Coronary artery (tissue), 2 donors: ENCODE data around the gene KHDC1L.

ENCODE experiments used
- DNase-seq: peaks from one replicate; pipeline ENCODE4 v3.0.0-alpha.2; 2017; ENCODE audit warnings: low spot score
- H3K27ac ChIP-seq, 2 donors: fragments of 200-600 bp; sonication (generic); one replicate each; pipeline ENCODE4 v1.5.1; 2016 to 2019
- H3K4me3 ChIP-seq: fragments of 200-600 bp; sonication (generic); 2 replicates; pipeline ENCODE4 v1.5.1; 2016; ENCODE audit warnings: mild to moderate bottlenecking, moderate library complexity
- TF ChIP-seq, protein P1 (sequence below): fragments of 200-600 bp; sonication (generic); IDR thresholded peaks from one replicate; pipeline ENCODE4 v1.5.1; 2019; ENCODE audit warnings: antibody characterized with exemption

Gene KHDC1L

DNA sequence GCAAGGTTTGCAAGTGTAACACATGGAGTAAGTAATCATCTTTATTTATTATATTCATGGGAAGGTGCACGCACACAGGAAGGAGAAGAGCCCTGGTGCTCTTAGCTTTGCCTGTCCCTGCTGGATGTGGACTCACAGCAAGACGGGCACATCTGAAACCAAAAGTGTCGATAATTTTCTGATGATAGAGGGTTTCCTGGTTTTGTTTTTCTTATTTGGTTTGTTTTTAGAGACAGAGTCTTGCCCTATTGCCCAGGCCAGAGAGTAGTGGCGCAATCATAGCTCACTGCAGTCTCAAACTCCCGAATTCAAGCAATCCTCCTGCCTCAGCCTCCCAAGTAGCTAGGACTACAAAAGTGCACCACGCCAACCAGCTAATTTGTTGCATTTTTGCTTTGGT lies 7.8 kb upstream of the KHDC1L start:
- no peak for DNase-seq
- no peak overlapping the region for H3K4me3 ChIP-seq
- TF ChIP-seq, protein P1, sequence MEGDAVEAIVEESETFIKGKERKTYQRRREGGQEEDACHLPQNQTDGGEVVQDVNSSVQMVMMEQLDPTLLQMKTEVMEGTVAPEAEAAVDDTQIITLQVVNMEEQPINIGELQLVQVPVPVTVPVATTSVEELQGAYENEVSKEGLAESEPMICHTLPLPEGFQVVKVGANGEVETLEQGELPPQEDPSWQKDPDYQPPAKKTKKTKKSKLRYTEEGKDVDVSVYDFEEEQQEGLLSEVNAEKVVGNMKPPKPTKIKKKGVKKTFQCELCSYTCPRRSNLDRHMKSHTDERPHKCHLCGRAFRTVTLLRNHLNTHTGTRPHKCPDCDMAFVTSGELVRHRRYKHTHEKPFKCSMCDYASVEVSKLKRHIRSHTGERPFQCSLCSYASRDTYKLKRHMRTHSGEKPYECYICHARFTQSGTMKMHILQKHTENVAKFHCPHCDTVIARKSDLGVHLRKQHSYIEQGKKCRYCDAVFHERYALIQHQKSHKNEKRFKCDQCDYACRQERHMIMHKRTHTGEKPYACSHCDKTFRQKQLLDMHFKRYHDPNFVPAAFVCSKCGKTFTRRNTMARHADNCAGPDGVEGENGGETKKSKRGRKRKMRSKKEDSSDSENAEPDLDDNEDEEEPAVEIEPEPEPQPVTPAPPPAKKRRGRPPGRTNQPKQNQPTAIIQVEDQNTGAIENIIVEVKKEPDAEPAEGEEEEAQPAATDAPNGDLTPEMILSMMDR, result no peak
- no peak overlapping the region for H3K27ac ChIP-seq

DNA sequence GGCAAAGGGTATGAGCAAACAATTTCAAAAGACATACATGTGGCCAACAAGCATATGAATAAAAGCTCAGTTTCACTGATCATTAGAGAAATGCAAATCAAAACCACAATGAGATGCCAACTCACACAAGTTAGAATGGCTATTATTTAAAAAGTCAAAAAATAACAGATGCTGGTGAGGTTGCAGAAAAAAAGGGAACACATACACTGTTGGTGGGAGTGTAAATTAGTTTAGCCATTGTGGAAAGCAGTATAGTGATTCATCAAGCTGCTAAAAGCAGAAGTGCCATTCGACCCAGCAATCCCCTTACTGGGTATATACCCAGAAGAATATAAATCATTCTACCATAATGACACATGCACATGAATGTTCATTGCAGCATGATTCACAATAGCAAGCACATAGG lies 6.7 kb upstream of the KHDC1L start:
- Histone ChIP-seq H3K4me3 (no peak overlapping the region), H3K27ac (no peak overlapping the region)
- TF ChIP-seq, protein P1, result no peak
- DNase-seq, result no peak

DNA sequence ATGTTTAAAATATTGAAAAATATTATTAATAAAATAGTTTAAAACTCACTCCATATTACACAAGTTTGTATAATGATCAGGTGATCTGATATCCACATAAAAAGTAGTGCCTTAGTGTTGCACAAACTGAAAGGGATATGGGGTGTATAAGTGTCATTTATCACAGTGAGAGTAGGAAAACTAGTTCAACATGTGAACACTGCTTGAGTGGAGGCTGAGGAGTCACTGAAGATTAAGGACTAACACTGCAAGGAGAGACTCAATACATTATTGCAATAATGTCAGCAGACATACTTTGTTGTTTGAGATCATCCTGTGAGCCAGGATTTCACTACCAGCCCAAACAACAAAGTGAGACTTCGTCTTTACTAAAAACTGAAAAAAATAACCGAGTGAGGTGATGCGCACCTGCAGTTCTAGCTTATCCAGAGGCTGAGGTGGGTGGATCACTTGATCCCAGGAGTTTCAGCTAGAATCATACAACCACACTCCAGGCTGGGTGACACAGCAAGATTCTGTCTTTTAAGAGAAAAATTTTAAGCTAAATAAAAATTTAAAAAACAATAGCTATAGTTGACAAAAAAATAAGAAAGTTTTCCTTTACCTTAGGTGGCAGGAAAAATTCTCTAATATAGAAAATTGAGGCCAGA lies 2.4 kb upstream of the KHDC1L start:
- TF ChIP-seq, protein P1, result no peak
- no peak for DNase-seq
- H3K4me3 ChIP-seq, result no peak overlapping the region
- no peak overlapping the region for H3K27ac ChIP-seq

DNA sequence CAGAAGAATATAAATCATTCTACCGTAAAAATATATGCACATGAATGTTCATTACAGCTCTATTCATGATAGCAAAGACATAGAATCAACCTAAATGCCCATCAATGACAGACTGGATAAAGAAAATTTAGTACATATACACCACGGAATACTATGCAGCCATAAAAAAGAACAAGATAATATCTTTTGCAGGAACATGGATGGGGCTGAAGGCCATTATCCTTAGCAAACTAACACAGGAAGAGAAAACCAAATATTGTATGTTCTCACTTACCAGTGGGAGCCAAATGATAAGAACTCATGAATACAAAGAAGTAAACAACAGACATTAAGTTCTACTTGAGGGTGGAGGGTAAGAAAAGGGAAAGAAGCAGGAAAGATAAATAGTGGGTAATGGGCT lies 8.4 kb downstream of the KHDC1L start:
- TF ChIP-seq, protein P1, result no peak
- Histone ChIP-seq H3K4me3 (no peak overlapping the region), H3K27ac (no peak overlapping the region)
- no peak for DNase-seq

DNA sequence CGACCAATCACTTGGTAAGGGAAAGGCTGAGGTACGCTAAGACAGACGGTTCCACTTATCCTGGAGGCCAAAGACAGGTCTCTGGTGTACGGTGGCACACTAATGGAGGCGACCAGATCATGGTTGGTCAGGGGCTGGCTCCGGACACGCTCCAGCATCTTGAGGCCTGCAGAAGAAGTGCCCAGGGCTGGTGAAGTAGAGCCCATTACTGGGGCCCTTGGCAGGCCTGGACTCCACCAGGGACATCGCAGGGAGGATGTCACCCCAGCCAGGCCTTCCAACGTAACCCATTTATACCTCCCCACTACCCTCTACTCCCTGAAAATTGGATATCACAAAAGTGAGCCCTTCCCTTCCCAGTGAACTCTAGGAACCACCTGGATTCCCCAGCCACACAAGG lies 16.2 kb downstream of the KHDC1L start:
- no peak overlapping the region for H3K27ac ChIP-seq
- no peak for DNase-seq

DNA sequence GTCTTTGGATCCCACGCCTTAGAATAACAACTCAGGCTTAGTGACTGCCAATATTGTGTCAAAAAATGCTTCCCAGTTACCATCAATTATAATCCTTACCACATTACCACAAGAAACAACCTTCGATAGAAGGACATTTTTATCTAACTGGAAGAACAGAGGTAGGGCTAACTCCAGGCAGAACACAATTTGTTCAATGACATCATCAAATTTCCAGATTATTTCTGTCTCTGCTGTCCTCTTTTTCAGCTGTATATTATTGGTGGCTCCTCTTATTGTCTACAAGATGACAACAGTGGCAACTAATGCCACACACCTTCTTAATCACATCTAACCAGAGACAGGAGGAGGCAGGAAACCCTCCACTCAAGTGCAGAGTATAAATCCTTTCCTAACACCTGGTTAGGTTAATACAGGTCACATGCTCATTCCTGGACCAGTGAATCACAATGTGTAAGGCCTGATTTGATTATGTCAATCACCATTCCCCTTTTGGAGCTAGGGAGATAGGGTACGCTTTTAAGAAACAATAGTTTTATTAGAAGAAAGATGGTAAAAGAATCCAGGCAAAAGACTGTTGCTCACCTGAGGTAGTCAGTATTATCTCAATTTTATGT lies 18.0 kb downstream of the KHDC1L start:
- Histone ChIP-seq H3K4me3 (no peak overlapping the region), H3K27ac (no peak overlapping the region)
- DNase-seq, result no peak
- TF ChIP-seq, protein P1, result no peak

More for the DNA sequence above, 16.2 kb downstream of the KHDC1L start:
- H3K4me3 ChIP-seq, result no peak overlapping the region
- TF ChIP-seq, protein P1, result no peak

DNA sequence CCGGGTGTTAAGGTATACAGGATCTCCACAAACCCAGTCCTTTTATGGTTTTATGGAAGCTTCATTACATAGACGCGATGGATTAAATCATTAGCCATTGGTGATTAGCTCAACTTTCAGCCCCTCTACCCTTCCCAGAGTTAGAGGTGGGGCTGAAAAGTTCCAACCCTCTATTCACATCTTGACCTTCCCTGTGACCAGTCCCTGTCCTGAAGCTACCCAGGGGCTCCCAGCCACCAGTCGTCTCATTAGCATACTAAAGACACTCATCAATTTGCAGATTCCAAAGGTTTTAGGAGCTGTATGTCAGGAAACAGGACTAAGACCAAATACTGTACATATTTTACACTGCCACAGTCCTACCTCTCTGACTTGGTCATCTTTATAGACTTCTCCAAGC lies 21.0 kb downstream of the KHDC1L start:
- H3K27ac ChIP-seq, result no peak overlapping the region
- TF ChIP-seq, protein P1, result no peak
- no peak overlapping the region for H3K4me3 ChIP-seq
- DNase-seq, result no peak
